Memory B cell (primary cell): ENCODE data around the gene PDGFRA.
A peak's percentile ranks its signal among the peaks of the same experiment; 100 is the strongest.

ENCODE experiments used
- ATAC-seq: fragments of 150-1000 bp; cut with Tn5 transposase; 2 replicates; pipeline ENCODE4 v1.10.0; 2021; ENCODE audit warnings: low read depth, mild to moderate bottlenecking, moderate library complexity
- DNase-seq, 2 donors: peaks; one replicate each; pipeline ENCODE4 v3.0.0; 2022; ENCODE audit warnings: low spot score in 2 of 2
- H3K27ac Mint-ChIP-seq: one replicate; pipeline ENCODE4 v1.8.0; 2022; ENCODE audit warnings: mild to moderate bottlenecking, moderate library complexity, mixed read lengths
- H3K27me3 Mint-ChIP-seq: one replicate; pipeline ENCODE4 v1.8.0; 2022; ENCODE audit warnings: mixed read lengths
- H3K36me3 Mint-ChIP-seq: one replicate; pipeline ENCODE4 v1.8.0; 2022; ENCODE audit warnings: mild to moderate bottlenecking, mixed read lengths
- H3K4me1 Mint-ChIP-seq: one replicate; pipeline ENCODE4 v1.8.0; 2022; ENCODE audit warnings: mixed read lengths
- H3K4me3 Mint-ChIP-seq: one replicate; pipeline ENCODE4 v1.8.0; 2022; ENCODE audit warnings: mild to moderate bottlenecking, moderate library complexity, mixed read lengths
- H3K9me3 Mint-ChIP-seq: one replicate; pipeline ENCODE4 v1.8.0; 2022; ENCODE audit warnings: mixed read lengths

Gene PDGFRA

DNA sequence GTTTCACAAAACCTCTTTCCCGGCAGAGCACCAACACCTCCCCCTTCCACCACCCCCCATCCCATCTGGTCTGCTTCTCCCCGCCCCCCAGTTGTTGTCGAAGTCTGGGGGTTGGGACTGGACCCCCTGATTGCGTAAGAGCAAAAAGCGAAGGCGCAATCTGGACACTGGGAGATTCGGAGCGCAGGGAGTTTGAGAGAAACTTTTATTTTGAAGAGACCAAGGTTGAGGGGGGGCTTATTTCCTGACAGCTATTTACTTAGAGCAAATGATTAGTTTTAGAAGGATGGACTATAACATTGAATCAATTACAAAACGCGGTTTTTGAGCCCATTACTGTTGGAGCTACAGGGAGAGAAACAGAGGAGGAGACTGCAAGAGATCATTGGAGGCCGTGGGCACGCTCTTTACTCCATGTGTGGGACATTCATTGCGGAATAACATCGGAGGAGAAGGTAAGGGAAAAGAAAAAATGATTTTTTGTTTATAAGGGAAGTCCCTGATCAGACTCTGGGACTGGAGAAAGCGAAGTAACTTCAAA lies at the start of gene PDGFRA:
Gene PDGFRA, plus strand, starts transcription at position 333 of the 541 bp plus-strand sequence. CDS start 29,476 bp downstream, outside the sequence.
- DNase-seq, result no peak
- Mint-ChIP-seq H3K9me3 (peaks cover 4% of the 10 kb centered on the region), H3K4me1 (peaks cover 15% of the 10 kb centered on the region)

DNA sequence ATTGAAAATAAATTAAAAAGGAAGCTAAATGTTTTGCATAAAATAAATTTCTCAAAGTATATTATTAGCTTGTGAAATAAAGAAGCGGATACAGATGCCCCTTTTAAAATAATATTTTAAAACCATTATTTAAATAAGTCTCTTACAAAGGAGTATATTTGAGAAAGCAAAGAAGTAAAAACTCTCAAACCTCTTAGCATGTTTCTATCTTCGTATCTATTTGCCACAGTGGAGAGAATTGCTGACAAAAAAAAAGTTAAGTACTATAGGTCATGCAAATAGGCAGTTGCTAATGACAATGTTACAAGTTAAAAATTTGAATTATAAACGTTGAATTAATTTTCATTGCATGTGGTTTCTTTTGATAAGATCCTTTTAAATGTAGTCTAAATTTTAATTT lies 44.5 kb upstream of the PDGFRA start:
- ATAC-seq (no peak), DNase-seq (no peak)
- H3K9me3 Mint-ChIP-seq, result peaks cover 2% of the 10 kb centered on the region
- H3K27ac Mint-ChIP-seq, result no peak overlapping the region
- H3K36me3 Mint-ChIP-seq, result no peaks in the 10 kb centered on the region
- no peak overlapping the region for H3K4me3 Mint-ChIP-seq
- H3K27me3 Mint-ChIP-seq, result peaks cover 6% of the 10 kb centered on the region
- H3K4me1 Mint-ChIP-seq, result no peaks in the 10 kb centered on the region

More for the DNA sequence above, at the start of gene PDGFRA:
- peaks cover 23% of the 10 kb centered on the region for H3K27me3 Mint-ChIP-seq
- peak within 1 kb of the TSS; percentile 64 for H3K27ac Mint-ChIP-seq
- no peak for ATAC-seq
- peak within 1 kb of the TSS; percentile 29 for H3K4me3 Mint-ChIP-seq
- H3K36me3 Mint-ChIP-seq, result no peaks in the 10 kb centered on the region

DNA sequence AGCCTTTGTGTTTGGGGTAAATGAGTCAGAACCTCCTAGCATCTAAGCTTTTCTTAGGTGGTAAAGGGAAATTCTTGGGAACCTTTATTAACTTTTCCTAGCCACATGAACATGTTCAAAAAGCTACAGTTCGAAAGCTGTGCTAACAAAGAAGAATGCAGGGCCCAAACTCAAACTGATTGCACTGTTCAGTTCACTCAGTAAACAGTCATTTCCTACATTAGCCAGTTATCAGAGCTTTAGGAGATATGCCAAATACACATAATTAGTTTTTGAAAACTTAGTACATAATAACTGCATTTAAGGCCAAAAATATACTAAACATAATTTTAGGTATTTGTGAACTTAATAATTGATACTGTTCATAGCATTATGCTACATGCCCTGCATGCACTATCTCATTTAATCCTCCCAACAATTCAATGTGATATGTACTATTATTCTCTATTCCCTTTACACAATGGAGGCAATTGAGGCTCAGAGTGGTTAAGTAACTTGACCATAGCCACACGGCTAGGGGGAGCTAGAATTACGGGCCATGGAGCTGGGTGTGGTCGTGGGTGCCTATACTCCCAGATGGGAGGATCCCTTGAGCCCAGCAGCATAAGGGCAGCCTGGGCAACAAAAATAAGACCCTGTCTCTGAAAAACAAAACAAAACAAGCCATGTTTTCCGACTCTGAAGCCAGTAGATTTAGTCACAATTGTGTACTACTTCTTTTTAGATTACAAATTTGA lies 43.9 kb upstream of the PDGFRA start:
- Mint-ChIP-seq H3K4me3 (no peak overlapping the region), H3K36me3 (no peaks in the 10 kb centered on the region), H3K27ac (no peak overlapping the region), H3K4me1 (no peaks in the 10 kb centered on the region), H3K27me3 (peaks cover 6% of the 10 kb centered on the region), H3K9me3 (peaks cover 2% of the 10 kb centered on the region)
- ATAC-seq, result no peak
- DNase-seq, result no peak

DNA sequence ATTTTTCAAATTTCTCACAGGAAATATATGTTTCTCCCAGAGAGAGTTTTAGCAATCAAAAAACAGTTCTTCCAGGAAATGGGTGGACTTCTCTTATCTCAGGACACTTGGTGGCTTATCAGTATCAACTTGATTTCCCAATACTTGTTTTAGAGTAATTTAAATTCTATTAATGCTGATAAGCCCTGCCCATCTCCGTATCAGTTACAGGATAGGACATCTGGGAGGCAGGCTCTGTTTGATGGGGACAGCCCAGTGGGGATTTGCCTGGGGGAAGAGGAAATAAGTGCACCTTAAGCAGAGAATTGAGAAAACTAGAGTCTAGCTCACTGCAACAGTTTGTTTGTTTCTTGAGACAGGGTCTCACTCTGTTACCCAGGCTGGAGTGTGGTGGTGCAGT lies 43.2 kb upstream of the PDGFRA start:
- Mint-ChIP-seq H3K4me1 (no peaks in the 10 kb centered on the region), H3K27ac (no peak overlapping the region), H3K4me3 (no peak overlapping the region), H3K27me3 (peaks cover 8% of the 10 kb centered on the region), H3K36me3 (no peaks in the 10 kb centered on the region), H3K9me3 (no peaks in the 10 kb centered on the region)
- no peak for ATAC-seq
- no peak for DNase-seq

DNA sequence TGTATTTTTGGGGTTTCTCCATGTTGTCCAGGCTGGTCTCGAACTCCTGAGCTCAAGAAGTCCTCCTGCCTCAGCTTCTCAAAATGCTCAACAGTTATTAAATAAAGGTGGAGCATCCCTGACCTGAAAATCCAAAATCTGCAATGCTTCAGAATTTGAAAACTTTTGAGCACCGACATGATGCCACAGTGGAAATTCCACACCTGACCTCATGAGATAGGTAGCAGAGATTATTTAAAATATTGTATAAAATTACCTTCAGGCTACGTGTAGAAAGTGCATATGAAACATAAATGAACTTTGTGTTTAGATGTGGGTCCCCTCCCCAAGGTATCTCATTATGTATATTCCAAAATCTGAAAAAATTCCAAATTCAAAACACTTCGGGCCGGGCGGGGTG lies 42.7 kb upstream of the PDGFRA start:
- H3K27me3 Mint-ChIP-seq, result peaks cover 8% of the 10 kb centered on the region
- no peak overlapping the region for H3K4me3 Mint-ChIP-seq
- ATAC-seq, result no peak
- no peaks in the 10 kb centered on the region for H3K4me1 Mint-ChIP-seq
- H3K27ac Mint-ChIP-seq, result no peak overlapping the region
- no peaks in the 10 kb centered on the region for H3K9me3 Mint-ChIP-seq
- H3K36me3 Mint-ChIP-seq, result no peaks in the 10 kb centered on the region
- no peak for DNase-seq

DNA sequence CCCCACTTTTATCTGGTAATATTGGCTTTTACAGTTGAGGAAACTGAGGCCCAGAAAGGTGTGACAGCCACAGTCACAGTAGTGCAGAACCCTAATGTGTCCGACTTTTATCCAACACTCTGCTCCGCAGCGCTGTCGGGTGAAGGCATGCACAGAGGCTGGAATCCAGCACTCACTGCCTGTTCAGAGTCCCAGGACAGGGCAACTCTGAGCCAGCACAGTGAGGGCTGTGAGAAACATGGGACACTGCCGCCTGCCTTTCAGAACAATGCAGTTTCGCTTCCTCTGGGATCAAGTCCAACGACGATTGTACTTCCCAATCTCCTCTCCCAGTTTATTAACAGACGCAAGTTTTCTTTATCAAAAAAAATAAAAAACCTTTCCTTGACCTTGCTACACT lies 41.9 kb upstream of the PDGFRA start:
- Mint-ChIP-seq H3K27ac (no peak overlapping the region), H3K36me3 (no peaks in the 10 kb centered on the region), H3K4me1 (no peaks in the 10 kb centered on the region), H3K27me3 (peaks cover 8% of the 10 kb centered on the region), H3K9me3 (no peaks in the 10 kb centered on the region), H3K4me3 (no peak overlapping the region)
- no peak for ATAC-seq
- DNase-seq, result no peak

DNA sequence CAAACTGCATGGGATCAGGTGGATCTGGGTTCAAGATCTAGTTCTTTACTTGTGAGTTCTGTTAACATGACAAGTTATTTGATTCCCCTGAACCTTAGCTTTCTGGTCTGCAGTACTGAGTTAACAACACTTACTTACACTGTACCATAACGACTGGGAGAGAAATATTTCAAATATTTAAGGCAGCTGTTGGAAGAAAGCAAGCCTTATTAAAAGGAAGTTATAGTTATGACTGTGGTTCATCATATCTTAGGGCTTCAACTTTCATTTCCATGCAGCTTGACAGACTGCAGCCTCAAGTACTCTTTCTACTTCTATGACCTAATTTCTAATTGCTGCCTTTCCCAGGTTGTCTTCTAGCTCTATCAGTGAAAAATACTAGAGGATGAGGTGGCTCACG lies 40.0 kb upstream of the PDGFRA start:
- H3K4me3 Mint-ChIP-seq, result no peak overlapping the region
- H3K9me3 Mint-ChIP-seq, result no peaks in the 10 kb centered on the region
- DNase-seq (no peak), ATAC-seq (no peak)
- no peaks in the 10 kb centered on the region for H3K36me3 Mint-ChIP-seq
- peaks cover 5% of the 10 kb centered on the region for H3K27me3 Mint-ChIP-seq
- no peak overlapping the region for H3K27ac Mint-ChIP-seq
- H3K4me1 Mint-ChIP-seq, result no peaks in the 10 kb centered on the region

DNA sequence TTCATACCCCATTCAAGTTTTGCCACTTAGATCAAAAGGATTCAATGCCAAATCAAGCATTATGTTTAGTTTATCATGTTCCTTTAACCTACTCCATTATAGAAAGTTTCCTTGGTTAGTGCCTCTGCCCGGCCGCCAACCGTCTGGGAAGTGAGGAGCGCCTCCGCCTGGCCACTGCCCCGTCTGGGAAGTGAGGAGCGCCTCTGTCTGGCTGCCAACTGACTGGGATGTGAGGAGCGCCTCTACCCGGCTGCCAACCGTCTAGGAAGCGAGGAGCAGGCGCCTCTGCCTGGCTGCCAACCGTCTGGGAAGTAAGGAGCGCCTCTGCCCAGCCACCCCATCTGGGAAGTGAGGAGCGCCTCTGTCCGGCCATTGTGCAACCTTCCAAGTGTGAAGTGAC lies 36.3 kb upstream of the PDGFRA start:
- Mint-ChIP-seq H3K36me3 (no peaks in the 10 kb centered on the region), H3K4me3 (no peak overlapping the region), H3K9me3 (no peaks in the 10 kb centered on the region), H3K27me3 (peaks cover 11% of the 10 kb centered on the region), H3K27ac (no peak overlapping the region), H3K4me1 (no peaks in the 10 kb centered on the region)
- no peak for DNase-seq
- no peak for ATAC-seq

DNA sequence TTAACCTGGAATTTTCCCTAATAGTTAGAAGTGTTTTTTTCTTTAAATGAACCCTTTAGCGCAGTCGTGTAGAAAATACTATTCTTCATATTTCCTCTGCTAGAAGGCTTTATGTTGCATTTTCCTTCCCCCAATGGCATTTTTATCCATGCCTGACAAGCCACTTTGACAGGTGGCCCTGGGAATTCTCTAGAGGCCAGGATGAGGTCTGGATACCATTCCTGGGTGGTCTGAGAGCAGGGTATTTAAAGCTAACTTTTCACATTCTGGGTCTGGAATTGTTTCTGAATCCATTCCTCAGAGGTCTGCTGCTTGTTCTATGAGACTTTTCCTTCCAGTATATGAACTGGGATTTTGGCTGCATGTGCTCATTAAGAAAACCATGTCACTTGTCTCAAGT lies 31.2 kb upstream of the PDGFRA start:
- Mint-ChIP-seq H3K27ac (no peak overlapping the region), H3K9me3 (no peaks in the 10 kb centered on the region), H3K27me3 (peaks cover 6% of the 10 kb centered on the region), H3K4me3 (no peak overlapping the region), H3K4me1 (no peaks in the 10 kb centered on the region), H3K36me3 (no peaks in the 10 kb centered on the region)
- DNase-seq (no peak), ATAC-seq (no peak)

DNA sequence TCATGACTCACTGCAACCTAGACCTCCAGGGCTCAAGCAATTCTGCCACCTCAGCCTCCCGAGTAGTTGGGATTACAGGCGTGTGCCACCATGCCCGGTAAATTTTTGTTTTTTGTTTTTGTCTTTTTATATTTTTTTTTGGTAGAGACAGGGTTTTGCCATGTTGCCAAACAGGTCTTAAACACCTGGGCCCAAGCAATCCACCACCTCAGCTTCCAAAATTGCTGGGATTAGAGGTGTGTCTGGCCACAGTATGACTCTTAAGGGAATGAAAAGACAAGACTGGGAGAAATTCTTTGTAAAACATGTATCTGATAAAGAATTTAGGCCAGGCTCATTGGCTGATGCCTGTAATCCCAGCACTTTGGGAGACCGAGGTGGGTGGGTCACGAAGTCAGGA lies 29.2 kb upstream of the PDGFRA start:
- H3K9me3 Mint-ChIP-seq, result no peaks in the 10 kb centered on the region
- H3K27ac Mint-ChIP-seq, result no peak overlapping the region
- DNase-seq, result no peak
- H3K4me3 Mint-ChIP-seq, result no peak overlapping the region
- no peaks in the 10 kb centered on the region for H3K4me1 Mint-ChIP-seq
- H3K36me3 Mint-ChIP-seq, result no peaks in the 10 kb centered on the region
- ATAC-seq, result no peak
- peaks cover 5% of the 10 kb centered on the region for H3K27me3 Mint-ChIP-seq

DNA sequence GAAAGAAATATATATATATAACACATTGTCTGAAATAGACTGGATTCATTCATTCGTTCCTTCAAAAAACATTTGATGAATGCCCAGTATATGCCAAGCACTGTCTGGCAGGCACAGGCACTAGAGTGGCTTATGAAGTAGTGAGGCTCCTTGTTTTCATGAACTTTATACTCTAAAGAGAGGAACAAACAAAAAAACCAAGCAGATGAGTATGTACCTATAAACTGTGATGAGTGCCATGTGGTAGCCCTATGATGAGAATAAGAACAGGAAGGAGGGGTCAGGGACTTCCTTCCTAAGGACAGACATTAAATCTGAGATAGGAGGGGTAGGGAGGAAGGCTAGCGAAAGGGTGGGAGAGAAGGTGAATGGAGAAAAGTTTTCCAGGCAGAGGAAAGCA lies 19.5 kb upstream of the PDGFRA start:
- Mint-ChIP-seq H3K4me3 (no peak overlapping the region), H3K36me3 (no peaks in the 10 kb centered on the region), H3K27me3 (peaks cover 11% of the 10 kb centered on the region), H3K27ac (no peak overlapping the region), H3K4me1 (no peaks in the 10 kb centered on the region), H3K9me3 (no peaks in the 10 kb centered on the region)
- DNase-seq, result no peak
- no peak for ATAC-seq

DNA sequence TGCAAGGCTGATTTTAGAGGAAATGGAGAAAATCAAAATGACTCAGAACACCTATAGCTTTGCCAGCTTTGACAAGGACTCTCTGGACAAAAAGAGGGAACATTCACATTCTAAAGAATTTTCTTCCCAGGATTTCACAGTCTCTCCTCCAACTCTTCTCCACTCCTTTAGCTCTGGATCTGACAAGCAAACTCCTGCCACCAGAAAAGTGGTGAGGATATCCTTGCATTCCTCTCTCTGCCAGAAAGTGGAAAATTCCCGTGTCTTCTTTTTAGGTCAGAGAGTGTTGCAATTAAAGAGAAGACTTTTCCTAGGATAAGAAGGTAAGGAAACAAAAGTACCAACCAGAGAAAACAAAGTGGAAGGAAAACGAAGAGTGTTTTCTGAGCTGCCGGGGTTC lies 16.1 kb upstream of the PDGFRA start:
- DNase-seq, result no peak
- no peaks in the 10 kb centered on the region for H3K36me3 Mint-ChIP-seq
- H3K9me3 Mint-ChIP-seq, result no peaks in the 10 kb centered on the region
- ATAC-seq, result no peak
- no peak overlapping the region for H3K4me3 Mint-ChIP-seq
- H3K4me1 Mint-ChIP-seq, result no peaks in the 10 kb centered on the region
- H3K27ac Mint-ChIP-seq, result no peak overlapping the region
- H3K27me3 Mint-ChIP-seq, result peaks cover 13% of the 10 kb centered on the region

DNA sequence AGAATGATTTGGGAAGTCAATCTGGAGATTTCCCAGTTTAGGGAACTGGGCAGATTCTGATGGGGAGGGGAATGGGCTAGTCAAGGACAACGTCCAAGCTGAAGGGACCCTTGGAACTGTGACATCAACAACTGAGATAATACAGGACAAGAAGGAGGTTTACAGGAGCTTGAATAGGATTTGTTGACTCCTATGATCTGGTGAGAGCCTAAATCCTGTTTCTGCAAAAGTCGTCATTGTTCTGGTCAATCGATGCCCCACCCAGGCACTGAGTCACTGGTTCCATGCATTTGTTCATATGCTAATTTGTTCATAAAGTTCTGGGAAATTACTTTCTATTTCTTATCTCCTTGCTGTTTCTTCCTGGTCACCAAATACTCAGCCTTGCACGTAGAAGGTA lies 15.3 kb upstream of the PDGFRA start:
- DNase-seq, result no peak
- Mint-ChIP-seq H3K4me3 (no peak overlapping the region), H3K4me1 (no peaks in the 10 kb centered on the region), H3K27me3 (peaks cover 16% of the 10 kb centered on the region), H3K36me3 (no peaks in the 10 kb centered on the region), H3K27ac (no peak overlapping the region), H3K9me3 (no peaks in the 10 kb centered on the region)
- no peak for ATAC-seq

DNA sequence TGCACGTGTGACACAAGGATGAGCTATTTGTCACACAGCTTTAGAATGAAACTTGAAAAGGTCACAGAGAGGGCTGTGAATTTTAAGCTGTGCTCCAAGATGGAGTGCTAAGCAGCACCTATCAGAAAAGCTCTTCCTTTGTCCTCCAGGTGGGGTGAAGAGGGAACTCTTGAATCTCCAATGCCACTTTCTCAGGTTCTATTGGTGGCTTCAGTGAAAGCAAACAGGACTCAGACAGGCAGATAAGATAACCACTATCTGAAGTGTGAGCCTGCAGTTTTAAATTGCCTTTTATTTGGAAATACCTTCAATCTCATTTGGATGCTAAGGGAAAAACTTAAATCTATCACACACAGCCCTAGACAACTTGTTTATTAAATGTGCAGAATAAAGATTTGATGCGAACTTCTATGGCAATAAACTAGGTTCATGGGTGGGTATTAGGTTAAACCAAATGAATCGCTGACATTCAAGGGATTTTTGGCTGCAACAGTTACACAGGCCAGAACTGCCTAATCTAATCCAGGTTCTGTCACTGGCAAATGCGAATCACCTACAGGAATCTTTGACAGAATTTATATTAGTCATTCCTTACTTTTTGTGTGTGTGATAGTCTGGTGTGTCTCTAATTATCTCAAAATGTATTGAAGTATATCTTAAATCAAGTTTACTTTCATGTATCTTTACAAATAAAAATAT lies 13.6 kb upstream of the PDGFRA start:
- ATAC-seq (no peak), DNase-seq (no peak)
- no peaks in the 10 kb centered on the region for H3K4me1 Mint-ChIP-seq
- no peaks in the 10 kb centered on the region for H3K36me3 Mint-ChIP-seq
- H3K9me3 Mint-ChIP-seq, result no peaks in the 10 kb centered on the region
- H3K27me3 Mint-ChIP-seq, result peaks cover 13% of the 10 kb centered on the region
- H3K27ac Mint-ChIP-seq, result no peak overlapping the region
- no peak overlapping the region for H3K4me3 Mint-ChIP-seq
